ENCODE data around the gene NAPB. TPM values are rescaled to one million over a fixed set of nuclear protein-coding genes. Genes with fewer than 3 reads are reported as not detected.

Gene NAPB
- total and polyA plus RNA-seq, 10 of the 15 experiments (the other 5 are each of a cell fraction or from before 2014, with no cell fraction given): 2.1 to 15.9 (median 7.2) TPM

- Histone ChIP-seq H3K4me1 (ENCODE audit: control insufficient read depth, insufficient read depth, low read length) (peaks cover 17% of the 10 kb centered on the region), H3K27ac (ENCODE audit: control insufficient read depth, insufficient read depth) (no peak overlapping the region), H3K27me3 (replicated peaks in 1 of 2; ENCODE audit: control insufficient read depth in 2 of 2, insufficient read depth in 2 of 2, low read length in 1 of 2) (no peaks in the 10 kb centered on the region), H3K9me3 (replicated peaks; ENCODE audit: control insufficient read depth, insufficient read depth, low read length) (no peaks in the 10 kb centered on the region; the same call in 1 of the 3 replicates), H3K36me3 (ENCODE audit: control insufficient read depth in 2 of 2, insufficient read depth in 2 of 2, low read length in 1 of 2) (no peaks in the 10 kb centered on the region), H2AFZ (ENCODE audit: control insufficient read depth, low read depth, low read length) (no peak overlapping the region), H4K20me1 (ENCODE audit: control insufficient read depth, insufficient read depth) (no peaks in the 10 kb centered on the region; the same call in 1 of the 2 replicates), H3K4me3 (no peak overlapping the region), H3K9ac (ENCODE audit: control insufficient read depth, insufficient read depth, low read length) (no peak overlapping the region), H3K4me2 (ENCODE audit: control insufficient read depth, insufficient read depth) (no peak overlapping the region), H3K79me2 (ENCODE audit: control insufficient read depth, insufficient read depth, low read length) (no peaks in the 10 kb centered on the region)
- in situ Hi-C loops (cut with MboI): no loop called here
- ChIA-PET SMC1A (ENCODE audit: uncharacterized antibody, unreplicated experiment) (interaction anchor here (2.5 kb wide), 1 partner anchor 9 kb away, joined by 9 read pairs; no protein-coding TSS in a partner anchor), POLR2A (interaction anchor here (0.5 kb wide), 1 partner anchor 89 kb away, joined by 3 read pairs; the partner anchor contains the start of gene NAPB), RAD21 (ENCODE audit: unreplicated experiment) (interaction anchor here (0.6 to 0.9 kb wide), 2 partner anchors 8 to 20 kb away, joined by 3 read pairs; no protein-coding TSS in a partner anchor), CTCF (interaction anchor here (1.7 kb wide), 1 partner anchor 17 kb away, joined by 6 read pairs; no protein-coding TSS in a partner anchor)
- ATAC-seq (no peak), DNase-seq (ENCODE audit: low read depth, low spot score) (no peak), FAIRE-seq (no peak)
- no peak for TF ChIP-seq TAF1 (IDR thresholded peaks at IDR 0.05; ENCODE audit: borderline replicate concordance, low read depth, low read length)
- TF ChIP-seq HDAC6 (IDR thresholded peaks at IDR 0.05; ENCODE audit: unreplicated experiment): no peak
- TF ChIP-seq SREBF1 (IDR thresholded peaks at IDR 0.05; ENCODE audit: low read length): no peak
- TF ChIP-seq NR2C2 (IDR thresholded peaks at IDR 0.05; ENCODE audit: borderline replicate concordance, control insufficient read depth, insufficient read length, low read depth): no peak
- TF ChIP-seq MTA2 (IDR thresholded peaks at IDR 0.05; ENCODE audit: low read depth): no peak
- TF ChIP-seq CUX1 (IDR thresholded peaks at IDR 0.05; ENCODE audit: insufficient replicate concordance, low read depth, low read length): no peak
- TF ChIP-seq SPI1 (IDR thresholded peaks at IDR 0.05; ENCODE audit: borderline replicate concordance, insufficient read depth, low read depth, low read length): no peak
- no peak for TF ChIP-seq MXI1 (IDR thresholded peaks at IDR 0.05; ENCODE audit: low read depth, low read length)
- TF ChIP-seq BHLHE40 (IDR thresholded peaks at IDR 0.05; ENCODE audit: borderline replicate concordance in 1 of 2, low read depth in 2 of 2, low read length in 1 of 2): no peak
- TF ChIP-seq STAT3 (IDR thresholded peaks at IDR 0.05; ENCODE audit: low read depth, low read length): no peak
- TF ChIP-seq CREB1 (IDR thresholded peaks at IDR 0.05; ENCODE audit: low read depth): no peak
- TF ChIP-seq POLR2AphosphoS2 (IDR thresholded peaks at IDR 0.05; ENCODE audit: low read depth, low read length): no peak
- no peak for TF ChIP-seq STAT1 (conservative IDR thresholded peaks at IDR 0.05)
- TF ChIP-seq, protein P1, sequence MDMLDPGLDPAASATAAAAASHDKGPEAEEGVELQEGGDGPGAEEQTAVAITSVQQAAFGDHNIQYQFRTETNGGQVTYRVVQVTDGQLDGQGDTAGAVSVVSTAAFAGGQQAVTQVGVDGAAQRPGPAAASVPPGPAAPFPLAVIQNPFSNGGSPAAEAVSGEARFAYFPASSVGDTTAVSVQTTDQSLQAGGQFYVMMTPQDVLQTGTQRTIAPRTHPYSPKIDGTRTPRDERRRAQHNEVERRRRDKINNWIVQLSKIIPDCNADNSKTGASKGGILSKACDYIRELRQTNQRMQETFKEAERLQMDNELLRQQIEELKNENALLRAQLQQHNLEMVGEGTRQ (IDR thresholded peaks at IDR 0.05; ENCODE audit: borderline replicate concordance, low read depth, low read length): no peak
- TF ChIP-seq TCF7 (IDR thresholded peaks at IDR 0.05; ENCODE audit: borderline replicate concordance): no peak
- TF ChIP-seq ELK1 (IDR thresholded peaks at IDR 0.05; ENCODE audit: low read depth, low read length): no peak
- TF ChIP-seq, protein P2, sequence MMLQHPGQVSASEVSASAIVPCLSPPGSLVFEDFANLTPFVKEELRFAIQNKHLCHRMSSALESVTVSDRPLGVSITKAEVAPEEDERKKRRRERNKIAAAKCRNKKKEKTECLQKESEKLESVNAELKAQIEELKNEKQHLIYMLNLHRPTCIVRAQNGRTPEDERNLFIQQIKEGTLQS (IDR thresholded peaks at IDR 0.05; ENCODE audit: borderline replicate concordance, extremely low read depth, low read depth, low read length): no peak
- intact Hi-C loops (cut with micrococcal nuclease; ENCODE audit: unreplicated experiment): no loop called here
- WGBS (ENCODE audit: insufficient coverage, insufficient replicate concordance, low lambda C conversion rate, missing lambda C conversion rate): 18% methylated on average over 2 of the region's 2 CpGs
- no TSS peak for BruUV-seq (replicated peaks)
These were observed 88.8 kb downstream of the NAPB start for GRCh38 chr20:23332467-23332866.

All from GM12878 (cell line).